ENCODE results near the gene QRICH1.

DNA sequence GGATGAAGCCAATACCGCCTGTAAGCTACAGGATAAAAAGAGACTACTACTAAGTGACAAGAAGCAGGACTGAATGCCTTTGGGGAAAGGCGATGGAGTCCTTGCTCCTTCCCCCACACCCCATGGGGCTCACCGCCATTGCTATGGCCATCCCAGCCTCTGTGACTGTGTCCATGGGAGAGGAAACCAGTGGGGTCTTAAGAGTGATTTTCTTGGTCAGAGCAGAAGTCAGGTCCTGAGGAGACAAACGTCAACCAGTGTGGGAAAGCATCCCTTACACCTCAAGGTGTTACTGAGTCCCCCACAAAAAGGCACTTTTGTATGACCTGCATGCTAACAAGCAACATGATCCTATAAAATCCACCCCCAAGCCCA, 65.6 kb downstream of the QRICH1 start:
- TF ChIP-seq, protein P1, sequence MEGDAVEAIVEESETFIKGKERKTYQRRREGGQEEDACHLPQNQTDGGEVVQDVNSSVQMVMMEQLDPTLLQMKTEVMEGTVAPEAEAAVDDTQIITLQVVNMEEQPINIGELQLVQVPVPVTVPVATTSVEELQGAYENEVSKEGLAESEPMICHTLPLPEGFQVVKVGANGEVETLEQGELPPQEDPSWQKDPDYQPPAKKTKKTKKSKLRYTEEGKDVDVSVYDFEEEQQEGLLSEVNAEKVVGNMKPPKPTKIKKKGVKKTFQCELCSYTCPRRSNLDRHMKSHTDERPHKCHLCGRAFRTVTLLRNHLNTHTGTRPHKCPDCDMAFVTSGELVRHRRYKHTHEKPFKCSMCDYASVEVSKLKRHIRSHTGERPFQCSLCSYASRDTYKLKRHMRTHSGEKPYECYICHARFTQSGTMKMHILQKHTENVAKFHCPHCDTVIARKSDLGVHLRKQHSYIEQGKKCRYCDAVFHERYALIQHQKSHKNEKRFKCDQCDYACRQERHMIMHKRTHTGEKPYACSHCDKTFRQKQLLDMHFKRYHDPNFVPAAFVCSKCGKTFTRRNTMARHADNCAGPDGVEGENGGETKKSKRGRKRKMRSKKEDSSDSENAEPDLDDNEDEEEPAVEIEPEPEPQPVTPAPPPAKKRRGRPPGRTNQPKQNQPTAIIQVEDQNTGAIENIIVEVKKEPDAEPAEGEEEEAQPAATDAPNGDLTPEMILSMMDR (IDR thresholded peaks at IDR 0.05; ENCODE audit: low read depth, low read length, poor library complexity, severe bottlenecking) = no peak
- TF ChIP-seq EZH2phosphoT487 (IDR thresholded peaks at IDR 0.05; ENCODE audit: borderline replicate concordance, low read length) = no peak

Measured in DOHH2 (cell line).